Measurements from ENCODE around the gene CSNK1A1L. TPM values are rescaled to one million over a fixed set of nuclear protein-coding genes. Genes with fewer than 3 reads are reported as not detected.
A peak's percentile ranks its signal among the peaks of the same experiment; 100 is the strongest.

Gene CSNK1A1L
- total and polyA plus RNA-seq, 2 donors from 2014 or later, result not detected

- DNase-seq (no peak), FAIRE-seq (peak; percentile 46)
- no peaks in the 10 kb centered on the region for H3K4me1 ChIP-seq (ENCODE audit: control insufficient read depth in 2 of 3, insufficient read depth in 2 of 3, low read depth in 1 of 3, low read length in 3 of 3)
- no peak overlapping the region for H3K27ac ChIP-seq (ENCODE audit: low read depth in 2 of 2, low read length in 2 of 2)
- no peak overlapping the region for H3K4me3 ChIP-seq (ENCODE audit: low read length in 3 of 3)
- H3K9ac ChIP-seq (ENCODE audit: low read length in 3 of 3), result no peak overlapping the region
- intact Hi-C loops (cut with DNase I), result no loop called here
- H3K36me3 ChIP-seq (ENCODE audit: control insufficient read depth in 2 of 3, insufficient read depth in 3 of 3, low read length in 3 of 3), result no peaks in the 10 kb centered on the region
- no peaks in the 10 kb centered on the region for H3K27me3 ChIP-seq (ENCODE audit: control insufficient read depth, insufficient read depth, low read length)
- no peaks in the 10 kb centered on the region for H3K9me3 ChIP-seq (ENCODE audit: control insufficient read depth in 2 of 3, insufficient read depth in 1 of 3, low read length in 3 of 3)
- no peak for TF ChIP-seq CTCF (IDR thresholded peaks at IDR 0.05; ENCODE audit: borderline replicate concordance, extremely low read depth, insufficient read depth)
Observed at GRCh38 chr13:37136187-37136586, 30.7 kb upstream of the CSNK1A1L start.

- H3K36me3 ChIP-seq (ENCODE audit: control insufficient read depth in 2 of 3, insufficient read depth in 3 of 3, low read length in 3 of 3), result no peaks in the 10 kb centered on the region
- no peak overlapping the region for H3K4me3 ChIP-seq (ENCODE audit: low read length in 3 of 3)
- H3K4me1 ChIP-seq (ENCODE audit: control insufficient read depth in 2 of 3, insufficient read depth in 2 of 3, low read depth in 1 of 3, low read length in 3 of 3), result no peaks in the 10 kb centered on the region
- no peaks in the 10 kb centered on the region for H3K27me3 ChIP-seq (ENCODE audit: control insufficient read depth, insufficient read depth, low read length)
- no peak overlapping the region for H3K27ac ChIP-seq (ENCODE audit: low read depth in 2 of 2, low read length in 2 of 2)
- peak in 4 of 5 donors; percentile 36 to 97 (median 86) for DNase-seq
- no peaks in the 10 kb centered on the region for H3K9me3 ChIP-seq (ENCODE audit: control insufficient read depth in 2 of 3, insufficient read depth in 1 of 3, low read length in 3 of 3)
- FAIRE-seq, result no peak
- intact Hi-C loops (cut with DNase I), result no loop called here
- H3K9ac ChIP-seq (ENCODE audit: low read length in 3 of 3), result no peak overlapping the region
- no peak for TF ChIP-seq CTCF (IDR thresholded peaks at IDR 0.05; ENCODE audit: borderline replicate concordance, extremely low read depth, insufficient read depth)
Observed at GRCh38 chr13:37134411-37135041, 29.1 kb upstream of the CSNK1A1L start.

- Histone ChIP-seq H3K9ac (ENCODE audit: low read length in 3 of 3) (no peak overlapping the region), H3K9me3 (ENCODE audit: control insufficient read depth in 2 of 3, insufficient read depth in 1 of 3, low read length in 3 of 3) (no peaks in the 10 kb centered on the region), H3K4me1 (ENCODE audit: control insufficient read depth in 2 of 3, insufficient read depth in 2 of 3, low read depth in 1 of 3, low read length in 3 of 3) (no peaks in the 10 kb centered on the region), H3K27me3 (ENCODE audit: control insufficient read depth, insufficient read depth, low read length) (no peaks in the 10 kb centered on the region), H3K36me3 (ENCODE audit: control insufficient read depth in 2 of 3, insufficient read depth in 3 of 3, low read length in 3 of 3) (no peaks in the 10 kb centered on the region), H3K27ac (ENCODE audit: low read depth in 2 of 2, low read length in 2 of 2) (no peak overlapping the region), H3K4me3 (ENCODE audit: low read length in 3 of 3) (no peak overlapping the region)
- FAIRE-seq (no peak), DNase-seq (no peak)
- no peak for TF ChIP-seq CTCF (IDR thresholded peaks at IDR 0.05; ENCODE audit: borderline replicate concordance, extremely low read depth, insufficient read depth)
- intact Hi-C loops (cut with DNase I), result no loop called here
Observed at GRCh38 chr13:37132211-37132610, 26.7 kb upstream of the CSNK1A1L start.

- Histone ChIP-seq H3K27ac (ENCODE audit: low read depth in 2 of 2, low read length in 2 of 2) (no peak overlapping the region), H3K27me3 (ENCODE audit: control insufficient read depth, insufficient read depth, low read length) (no peaks in the 10 kb centered on the region), H3K9ac (ENCODE audit: low read length in 3 of 3) (no peak overlapping the region), H3K9me3 (ENCODE audit: control insufficient read depth in 2 of 3, insufficient read depth in 1 of 3, low read length in 3 of 3) (no peaks in the 10 kb centered on the region), H3K36me3 (ENCODE audit: control insufficient read depth in 2 of 3, insufficient read depth in 3 of 3, low read length in 3 of 3) (no peaks in the 10 kb centered on the region), H3K4me3 (ENCODE audit: low read length in 3 of 3) (no peak overlapping the region), H3K4me1 (ENCODE audit: control insufficient read depth in 2 of 3, insufficient read depth in 2 of 3, low read depth in 1 of 3, low read length in 3 of 3) (no peaks in the 10 kb centered on the region)
- FAIRE-seq (no peak), DNase-seq (peak in 1 of 5 donors; percentile 26)
- intact Hi-C loops (cut with DNase I), result no loop called here
- TF ChIP-seq CTCF (IDR thresholded peaks at IDR 0.05; ENCODE audit: borderline replicate concordance, extremely low read depth, insufficient read depth), result no peak
Observed at GRCh38 chr13:37131092-37131491, 25.6 kb upstream of the CSNK1A1L start.
